Measurements from ENCODE around the gene PRKN. TPM values are rescaled to one million over a fixed set of nuclear protein-coding genes. Genes with fewer than 3 reads are reported as not detected.
"Not testable (repeated sequence)": the region's sequence is repeated elsewhere in the genome, so short reads cannot be mapped to it uniquely, and the experiment has no call there.

PRKN gene
- total RNA-seq, 1 donor from 2014 or later: 5.9 TPM

- no peak for DNase-seq
Observed at GRCh38 chr6:161891542-161891941, 836.0 kb downstream of the PRKN start.

- no peak for DNase-seq
Observed at GRCh38 chr6:161890832-161891297, 836.7 kb downstream of the PRKN start.

- DNase-seq: no peak
Observed at GRCh38 chr6:161890133-161890831, 837.3 kb downstream of the PRKN start.

GRCh38 chr6:161889324-161889723 is 838.2 kb downstream of the PRKN start:
- DNase-seq: no peak

GRCh38 chr6:161886545-161886944 is 841.0 kb downstream of the PRKN start:
- not testable (repeated sequence) for DNase-seq

- DNase-seq: no peak
Observed at GRCh38 chr6:161884782-161885181, 842.8 kb downstream of the PRKN start.

GRCh38 chr6:161882196-161882765 is 845.3 kb downstream of the PRKN start:
- DNase-seq: no peak

GRCh38 chr6:161880056-161880455 is 847.5 kb downstream of the PRKN start:
- no peak for DNase-seq

- no peak for DNase-seq
Observed at GRCh38 chr6:161876231-161876630, 851.3 kb downstream of the PRKN start.

GRCh38 chr6:161870236-161870901 is 857.2 kb downstream of the PRKN start:
- no peak for DNase-seq

- DNase-seq: no peak
Observed at GRCh38 chr6:161869491-161869890, 858.1 kb downstream of the PRKN start.

- no peak for DNase-seq
Observed at GRCh38 chr6:161866570-161866969, 861.0 kb downstream of the PRKN start.

- not testable (repeated sequence) for DNase-seq
Observed at GRCh38 chr6:161861061-161861460, 866.5 kb downstream of the PRKN start.

- DNase-seq: no peak
Observed at GRCh38 chr6:161853657-161854056, 873.9 kb downstream of the PRKN start.

GRCh38 chr6:161851486-161851885 is 876.1 kb downstream of the PRKN start:
- not testable (repeated sequence) for DNase-seq

GRCh38 chr6:161850562-161850961 is 877.0 kb downstream of the PRKN start:
- DNase-seq: no peak

GRCh38 chr6:161847628-161848027 is 879.9 kb downstream of the PRKN start:
- no peak for DNase-seq

GRCh38 chr6:161844804-161845203 is 882.8 kb downstream of the PRKN start:
- no peak for DNase-seq

GRCh38 chr6:161843066-161843465 is 884.5 kb downstream of the PRKN start:
- DNase-seq: no peak

- no peak for DNase-seq
Observed at GRCh38 chr6:161840380-161840779, 887.2 kb downstream of the PRKN start.

GRCh38 chr6:161838306-161839035 is 889.1 kb downstream of the PRKN start:
- no peak for DNase-seq

GRCh38 chr6:161837854-161838253 is 889.7 kb downstream of the PRKN start:
- DNase-seq: no peak

- DNase-seq: no peak
Observed at GRCh38 chr6:161837449-161837735, 890.2 kb downstream of the PRKN start.

Data from occipital lobe (tissue), 2 donors.